Stimulated activated CD8-positive, alpha-beta memory T cell treated with anti-CD3 and anti-CD28 coated beads, Interleukin-4, amount 100 ng/mL, for 1 hour (primary cell): ENCODE data around the gene POLA2.

Experiments
- DNase-seq, 2 donors: peaks; one replicate each; pipeline ENCODE4 v3.0.0-alpha.2; 2020; ENCODE audit warnings: low read depth in 2 of 2, low spot score in 1 of 2

The POLA2 gene

GRCh38 chr11:65279741-65280440, 18.1 kb downstream of the POLA2 start:
- DNase-seq, result no peak

GRCh38 chr11:65280646-65281045, 18.9 kb downstream of the POLA2 start:
- DNase-seq, result no peak

GRCh38 chr11:65286686-65287085, 24.9 kb downstream of the POLA2 start:
- no peak for DNase-seq

- DNase-seq, result no peak
These were observed 25.8 kb downstream of the POLA2 start for GRCh38 chr11:65287601-65288000.

- DNase-seq, result no peak
These were observed 27.2 kb downstream of the POLA2 start for GRCh38 chr11:65288706-65289536.

- no peak for DNase-seq
These were observed 28.8 kb downstream of the POLA2 start for GRCh38 chr11:65290448-65291165.

GRCh38 chr11:65291613-65292012, 29.9 kb downstream of the POLA2 start:
- no peak for DNase-seq

- no peak for DNase-seq
These were observed 31.1 kb downstream of the POLA2 start for GRCh38 chr11:65292890-65293289.

GRCh38 chr11:65293909-65294381, 32.2 kb downstream of the POLA2 start:
- DNase-seq, result no peak

- no peak for DNase-seq
These were observed 33.2 kb downstream of the POLA2 start for GRCh38 chr11:65295001-65295400.

GRCh38 chr11:65295571-65296341, 34.0 kb downstream of the POLA2 start:
- DNase-seq, result no peak

- no peak for DNase-seq
These were observed 35.4 kb downstream of the POLA2 start for GRCh38 chr11:65297026-65297672.

GRCh38 chr11:65298131-65298535, 36.4 kb downstream of the POLA2 start:
- no peak for DNase-seq

- no peak for DNase-seq
These were observed 37.0 kb downstream of the POLA2 start for GRCh38 chr11:65298655-65299179.

GRCh38 chr11:65300621-65301275, 39.0 kb downstream of the POLA2 start:
- DNase-seq, result no peak

GRCh38 chr11:65301491-65302329, 39.9 kb downstream of the POLA2 start:
- no peak for DNase-seq

- no peak for DNase-seq
These were observed 41.8 kb downstream of the POLA2 start for GRCh38 chr11:65303555-65303954.

GRCh38 chr11:65304110-65304509, 42.3 kb downstream of the POLA2 start:
- no peak for DNase-seq

GRCh38 chr11:65304613-65305012, 42.9 kb downstream of the POLA2 start:
- DNase-seq, result no peak
